MCF 10A (cell line): ENCODE data around the gene LMCD1. TPM values are rescaled to one million over a fixed set of nuclear protein-coding genes. Genes with fewer than 3 reads are reported as not detected.

ENCODE experiments used
- BruUV-seq: library from RNA; stranded (reverse); fragments of 400-500 nt; replicated peaks from 2 replicates; lab custom pipeline; 2021; lab: Mats Ljungman, UMichigan
- CTCF ChIA-PET: fragments of 300-600 bp; sonication (Branson Sonifier 250); formaldehyde crosslinking; extraction: SDS; loops from one replicate; lab custom pipeline; 2021; ENCODE audit warnings: antibody characterized with exemption, inconsistent platforms; lab: Yijun Ruan, JAX
- POLR2A ChIA-PET: fragments of 300-600, 350-650 bp; sonication (Branson Sonifier 250); formaldehyde crosslinking; extraction: SDS; loops from one replicate; lab custom pipeline; 2020; ENCODE audit warnings: antibody characterized with exemption, inconsistent platforms; lab: Yijun Ruan, JAX
- DNase-seq: peaks from one replicate; pipeline ENCODE4 v3.0.0-alpha.2; 2018; ENCODE audit not compliant: unreplicated experiment
- H3K27ac Mint-ChIP-seq: one replicate; pipeline ENCODE4 v1.8.0; 2022; ENCODE audit warnings: mild to moderate bottlenecking, low read depth, mixed read lengths; ENCODE audit not compliant: unreplicated experiment
- H3K27me3 Mint-ChIP-seq: one replicate; pipeline ENCODE4 v1.8.0; 2022; ENCODE audit warnings: mixed read lengths; ENCODE audit not compliant: insufficient read depth, unreplicated experiment
- H3K36me3 Mint-ChIP-seq: one replicate; pipeline ENCODE4 v1.8.0; 2022; ENCODE audit warnings: mild to moderate bottlenecking, moderate library complexity, mixed read lengths; ENCODE audit not compliant: insufficient read depth, unreplicated experiment
- H3K4me1 Mint-ChIP-seq: one replicate; pipeline ENCODE4 v1.8.0; 2022; ENCODE audit warnings: mixed read lengths; ENCODE audit not compliant: insufficient read depth, unreplicated experiment
- H3K4me3 Mint-ChIP-seq: one replicate; pipeline ENCODE4 v1.8.0; 2022; ENCODE audit warnings: mild to moderate bottlenecking, moderate library complexity, mixed read lengths; ENCODE audit not compliant: unreplicated experiment
- H3K9me3 Mint-ChIP-seq: one replicate; pipeline ENCODE4 v1.8.0; 2022; ENCODE audit warnings: mixed read lengths; ENCODE audit not compliant: unreplicated experiment
- intact Hi-C: fragments of 100-400 bp; cut with micrococcal nuclease; formaldehyde crosslinking; loops from 2 replicates; pipeline ENCODE4 v1.14.1; 2022
- total RNA-seq: library from RNA; stranded (reverse); gene quantifications from 2 replicates; pipeline ENCODE4 v1.2.3, GENCODE V29; 2022
- TF ChIP-seq, protein P1 (sequence below): fragments of 200-600 bp; IDR thresholded peaks from one replicate; pipeline ENCODE4 v1.8.0; 2022; ENCODE audit warnings: antibody characterized with exemption, mild to moderate bottlenecking; ENCODE audit not compliant: unreplicated experiment

Gene LMCD1
- total RNA-seq, 1 experiment from 2014 or later: 0.63 TPM

DNA sequence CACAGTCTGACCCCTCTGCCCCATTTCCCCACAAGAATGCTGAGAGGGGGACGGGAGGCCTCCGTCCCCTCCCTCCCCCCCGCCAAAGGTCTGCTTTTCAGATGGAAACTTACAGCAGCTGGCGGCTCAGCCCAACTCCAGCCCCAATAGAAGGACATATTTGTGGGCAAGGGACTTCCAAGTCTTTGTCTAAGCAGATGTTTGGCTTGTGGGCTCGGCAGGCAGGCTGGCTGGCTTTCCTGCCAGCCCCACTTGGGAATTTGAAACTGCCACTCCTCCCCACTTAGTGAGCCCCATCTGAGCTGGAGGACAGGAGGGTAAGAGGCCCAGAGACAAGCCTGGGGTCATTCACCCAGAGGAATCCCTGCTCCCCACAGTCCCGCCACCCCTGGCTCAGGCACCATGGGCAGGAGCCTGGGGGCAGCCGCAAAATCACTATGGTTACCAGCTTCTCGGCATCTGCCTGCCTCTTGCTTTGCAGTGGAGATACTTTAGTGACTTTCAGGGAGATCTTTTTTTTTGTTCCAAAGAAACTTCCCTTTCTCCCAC is 53.6 kb downstream of the LMCD1 start:
- Mint-ChIP-seq H3K4me1 (peaks cover 6% of the 10 kb centered on the region), H3K27ac (peak overlapping the region; percentile 66), H3K27me3 (no peaks in the 10 kb centered on the region), H3K36me3 (no peaks in the 10 kb centered on the region), H3K4me3 (no peak overlapping the region), H3K9me3 (no peaks in the 10 kb centered on the region)
- intact Hi-C loops: no loop called here
- ChIA-PET CTCF (interaction anchor here (0.6 kb wide), 2 partner anchors 42 to 108 kb away, joined by 3 read pairs; no protein-coding TSS in a partner anchor), POLR2A (no interaction called here)
- TF ChIP-seq, protein P1, sequence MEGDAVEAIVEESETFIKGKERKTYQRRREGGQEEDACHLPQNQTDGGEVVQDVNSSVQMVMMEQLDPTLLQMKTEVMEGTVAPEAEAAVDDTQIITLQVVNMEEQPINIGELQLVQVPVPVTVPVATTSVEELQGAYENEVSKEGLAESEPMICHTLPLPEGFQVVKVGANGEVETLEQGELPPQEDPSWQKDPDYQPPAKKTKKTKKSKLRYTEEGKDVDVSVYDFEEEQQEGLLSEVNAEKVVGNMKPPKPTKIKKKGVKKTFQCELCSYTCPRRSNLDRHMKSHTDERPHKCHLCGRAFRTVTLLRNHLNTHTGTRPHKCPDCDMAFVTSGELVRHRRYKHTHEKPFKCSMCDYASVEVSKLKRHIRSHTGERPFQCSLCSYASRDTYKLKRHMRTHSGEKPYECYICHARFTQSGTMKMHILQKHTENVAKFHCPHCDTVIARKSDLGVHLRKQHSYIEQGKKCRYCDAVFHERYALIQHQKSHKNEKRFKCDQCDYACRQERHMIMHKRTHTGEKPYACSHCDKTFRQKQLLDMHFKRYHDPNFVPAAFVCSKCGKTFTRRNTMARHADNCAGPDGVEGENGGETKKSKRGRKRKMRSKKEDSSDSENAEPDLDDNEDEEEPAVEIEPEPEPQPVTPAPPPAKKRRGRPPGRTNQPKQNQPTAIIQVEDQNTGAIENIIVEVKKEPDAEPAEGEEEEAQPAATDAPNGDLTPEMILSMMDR: no peak
- no TSS peak for BruUV-seq
- no peak for DNase-seq

DNA sequence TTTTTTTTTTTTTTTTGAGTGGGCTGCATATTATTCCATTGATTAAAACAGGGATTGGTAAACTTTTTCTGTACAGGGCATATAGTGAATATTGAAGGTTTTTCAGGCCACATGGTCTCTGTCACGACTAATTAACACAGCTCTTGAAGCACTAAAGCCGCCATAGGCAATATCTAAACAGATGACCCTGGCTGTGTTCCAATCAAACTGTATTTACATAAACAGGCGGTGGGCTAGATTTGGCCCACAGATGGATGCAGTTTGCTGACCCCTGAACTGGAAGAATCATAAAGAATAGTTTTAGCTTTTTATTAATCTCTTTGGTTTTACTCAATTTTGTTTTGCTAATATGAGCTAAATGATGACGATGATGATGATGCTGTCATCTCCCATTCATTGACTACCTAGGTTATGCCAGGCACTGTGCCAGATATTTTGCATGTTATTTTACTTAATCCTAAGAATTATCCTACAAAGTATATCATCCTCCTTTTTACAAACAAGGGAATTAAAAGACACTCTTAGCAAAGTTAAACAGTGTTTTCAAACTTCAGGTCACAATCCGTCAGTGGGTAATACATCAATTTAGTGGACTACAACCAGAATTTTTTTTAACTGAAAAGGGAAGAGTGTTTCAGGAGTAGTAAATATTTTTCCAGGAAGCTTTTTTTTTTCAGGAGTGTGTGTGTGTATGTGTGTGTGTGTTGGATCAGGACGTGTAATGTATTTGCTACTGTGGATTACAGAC is 54.3 kb downstream of the LMCD1 start:
- BruUV-seq: no TSS peak
- no peak for DNase-seq
- H3K4me3 Mint-ChIP-seq: no peak overlapping the region
- POLR2A ChIA-PET: no interaction called here
- no peaks in the 10 kb centered on the region for H3K9me3 Mint-ChIP-seq
- CTCF ChIA-PET: interaction anchor here (0.6 to 0.7 kb wide), 4 partner anchors 16 to 332 kb away, joined by 3 read pairs; no protein-coding TSS in a partner anchor
- H3K27ac Mint-ChIP-seq: no peak overlapping the region
- intact Hi-C loops: no loop called here
- peaks cover 11% of the 10 kb centered on the region for H3K4me1 Mint-ChIP-seq
- no peaks in the 10 kb centered on the region for H3K27me3 Mint-ChIP-seq
- no peaks in the 10 kb centered on the region for H3K36me3 Mint-ChIP-seq
- TF ChIP-seq, protein P1: no peak

DNA sequence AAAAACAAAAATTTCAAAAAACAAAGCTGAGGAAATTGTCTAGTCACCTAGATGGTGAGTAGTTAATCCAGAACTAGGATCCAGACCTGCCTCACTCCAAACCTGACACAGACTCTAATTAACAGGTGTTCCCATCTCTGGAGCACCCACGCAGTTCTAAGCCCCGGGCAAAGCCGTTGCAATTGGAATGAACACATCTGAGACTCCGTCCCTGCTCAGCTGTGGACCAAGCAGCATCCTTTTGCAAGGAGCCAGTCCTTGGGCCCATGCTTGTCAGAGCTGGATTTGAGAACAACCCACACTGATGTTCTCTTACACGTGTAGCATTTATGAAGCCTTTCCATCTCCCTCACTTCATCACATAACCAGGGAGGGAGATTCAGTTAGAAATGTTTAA is 54.8 kb downstream of the LMCD1 start:
- no TSS peak for BruUV-seq
- H3K27me3 Mint-ChIP-seq: no peaks in the 10 kb centered on the region
- TF ChIP-seq, protein P1: no peak
- ChIA-PET CTCF (interaction anchor here (0.7 kb wide), 1 partner anchor 110 kb away, joined by 3 read pairs; no protein-coding TSS in a partner anchor), POLR2A (no interaction called here)
- DNase-seq: no peak
- intact Hi-C loops: no loop called here
- no peaks in the 10 kb centered on the region for H3K36me3 Mint-ChIP-seq
- no peak overlapping the region for H3K27ac Mint-ChIP-seq
- no peaks in the 10 kb centered on the region for H3K9me3 Mint-ChIP-seq
- peaks cover 11% of the 10 kb centered on the region for H3K4me1 Mint-ChIP-seq
- H3K4me3 Mint-ChIP-seq: no peak overlapping the region

DNA sequence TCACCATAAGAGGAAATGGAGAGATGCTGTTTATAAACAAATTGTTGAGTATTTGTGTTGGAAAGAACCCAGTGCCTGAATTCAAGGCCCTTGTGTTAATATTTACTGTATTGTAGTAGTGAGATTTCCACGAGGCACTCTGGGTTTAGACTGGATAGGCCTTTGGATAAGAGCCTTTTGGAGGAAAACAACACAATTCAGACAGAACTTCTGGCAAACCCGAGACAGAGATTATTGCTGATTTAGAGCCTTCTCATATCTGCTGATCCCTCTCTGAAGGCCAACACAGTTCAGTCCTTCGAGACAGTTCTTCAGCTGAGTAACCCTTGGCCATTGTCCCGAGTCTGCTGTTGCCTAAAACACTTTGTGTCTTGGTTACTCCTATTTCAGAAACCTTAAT is 55.7 kb downstream of the LMCD1 start:
- POLR2A ChIA-PET: no interaction called here
- TF ChIP-seq, protein P1: no peak
- H3K4me3 Mint-ChIP-seq: no peak overlapping the region
- no peaks in the 10 kb centered on the region for H3K9me3 Mint-ChIP-seq
- no peaks in the 10 kb centered on the region for H3K36me3 Mint-ChIP-seq
- CTCF ChIA-PET: no interaction called here
- no TSS peak for BruUV-seq
- intact Hi-C loops: no loop called here
- H3K27ac Mint-ChIP-seq: no peak overlapping the region
- H3K4me1 Mint-ChIP-seq: peaks cover 11% of the 10 kb centered on the region
- no peak for DNase-seq
- no peaks in the 10 kb centered on the region for H3K27me3 Mint-ChIP-seq
